KMS-11 (cell line): Measurements from ENCODE around the gene COA5.

Experiments
- H2AFZ ChIP-seq: fragments of 200-600 bp; sonication (generic); 2 replicates; pipeline ENCODE4 v1.6.1; 2016; ENCODE audit warnings: antibody characterized with exemption, mixed run types, low read depth
- H3K27ac ChIP-seq: fragments of 200-600 bp; sonication (generic); 2 replicates; pipeline ENCODE4 v1.6.1; 2016; ENCODE audit warnings: mild to moderate bottlenecking, mixed run types
- H3K27me3 ChIP-seq: fragments of 200-600 bp; sonication (generic); 2 replicates; pipeline ENCODE4 v1.6.1; 2017; ENCODE audit warnings: mild to moderate bottlenecking, low read depth, mixed run types, moderate library complexity; ENCODE audit not compliant: insufficient read depth
- H3K36me3 ChIP-seq: fragments of 200-600 bp; sonication (generic); 2 replicates; pipeline ENCODE4 v1.6.1; 2017; ENCODE audit warnings: mild to moderate bottlenecking, mixed run types; ENCODE audit not compliant: insufficient read depth
- H3K4me1 ChIP-seq: fragments of 200-600 bp; sonication (generic); 2 replicates; pipeline ENCODE4 v1.6.1; 2016; ENCODE audit warnings: mild to moderate bottlenecking, low read depth, mixed run types; ENCODE audit not compliant: poor library complexity, severe bottlenecking
- H3K4me2 ChIP-seq: fragments of 200-600 bp; sonication (generic); 2 replicates; pipeline ENCODE4 v1.7.0; 2016; ENCODE audit warnings: mild to moderate bottlenecking, mixed run types
- H3K4me3 ChIP-seq: fragments of 200-600 bp; sonication (generic); IDR thresholded peaks from 2 replicates; pipeline ENCODE4 v1.6.1; 2017; ENCODE audit warnings: low read depth, low read length, mixed read lengths; ENCODE audit not compliant: insufficient read depth
- H3K79me2 ChIP-seq: fragments of 200-600 bp; sonication (generic); 2 replicates; pipeline ENCODE4 v1.6.1; 2016; ENCODE audit warnings: low read depth, mixed run types; ENCODE audit not compliant: insufficient read depth
- H3K9ac ChIP-seq: fragments of 200-600 bp; sonication (generic); 2 replicates; pipeline ENCODE4 v1.6.1; 2016; ENCODE audit warnings: mild to moderate bottlenecking, mixed run types
- H4K20me1 ChIP-seq: fragments of 200-600 bp; sonication (generic); 2 replicates; pipeline ENCODE4 v1.6.1; 2016; ENCODE audit warnings: mild to moderate bottlenecking, mixed run types; ENCODE audit not compliant: insufficient read depth
- CTCF ChIP-seq: fragments of 200-600 bp; sonication (generic); conservative IDR thresholded peaks from 2 replicates; pipeline ENCODE4 v1.6.1; 2017; ENCODE audit warnings: low read depth, mild to moderate bottlenecking, antibody characterized with exemption, low read length, moderate library complexity, mixed read lengths

COA5 gene

GRCh38 chr2:98643496-98644100, 35.3 kb upstream of the COA5 start:
- H2AFZ ChIP-seq: no peak overlapping the region
- no peak overlapping the region for H3K9ac ChIP-seq
- no peak for TF ChIP-seq CTCF

GRCh38 chr2:98637401-98638147, 29.3 kb upstream of the COA5 start:
- Histone ChIP-seq H3K4me2 (no peak overlapping the region), H3K4me1 (peaks cover 24% of the 10 kb centered on the region), H3K36me3 (no peaks in the 10 kb centered on the region), H3K79me2 (no peaks in the 10 kb centered on the region), H4K20me1 (no peaks in the 10 kb centered on the region), H3K4me3 (no peak overlapping the region), H3K27ac (no peak overlapping the region), H3K27me3 (no peaks in the 10 kb centered on the region), H3K9ac (no peak overlapping the region), H2AFZ (no peak overlapping the region)
- no peak for TF ChIP-seq CTCF

More at GRCh38 chr2:98643496-98644100, 35.3 kb upstream of the COA5 start:
- H3K27ac ChIP-seq: no peak overlapping the region
- no peaks in the 10 kb centered on the region for H3K27me3 ChIP-seq
- H3K4me3 ChIP-seq: no peak overlapping the region
- no peaks in the 10 kb centered on the region for H3K4me1 ChIP-seq
- no peak overlapping the region for H3K4me2 ChIP-seq
- H3K79me2 ChIP-seq: no peaks in the 10 kb centered on the region
- H4K20me1 ChIP-seq: no peaks in the 10 kb centered on the region
- H3K36me3 ChIP-seq: no peaks in the 10 kb centered on the region

GRCh38 chr2:98634406-98635092, 26.2 kb upstream of the COA5 start:
- Histone ChIP-seq H3K27me3 (no peaks in the 10 kb centered on the region), H3K36me3 (no peaks in the 10 kb centered on the region), H3K4me3 (peak overlapping the region; percentile 0), H4K20me1 (no peaks in the 10 kb centered on the region), H2AFZ (peak overlapping the region; percentile 42), H3K79me2 (no peaks in the 10 kb centered on the region), H3K4me2 (peak overlapping the region; percentile 49), H3K27ac (peak overlapping the region; percentile 49), H3K4me1 (peaks cover 24% of the 10 kb centered on the region), H3K9ac (no peak overlapping the region)
- peak; percentile 69 for TF ChIP-seq CTCF

- Histone ChIP-seq H3K4me2 (no peak overlapping the region), H2AFZ (no peak overlapping the region), H4K20me1 (no peaks in the 10 kb centered on the region), H3K4me3 (no peak overlapping the region), H3K36me3 (no peaks in the 10 kb centered on the region), H3K27ac (no peak overlapping the region), H3K9ac (no peak overlapping the region), H3K4me1 (peaks cover 24% of the 10 kb centered on the region), H3K27me3 (no peaks in the 10 kb centered on the region), H3K79me2 (no peaks in the 10 kb centered on the region)
- no peak for TF ChIP-seq CTCF
These were observed 24.0 kb upstream of the COA5 start for GRCh38 chr2:98632351-98632750.
